ENCODE results near the gene C1orf21.

C1orf21 gene

GRCh38 chr1:184442260-184442659, 55.4 kb downstream of the C1orf21 start:
- TF ChIP-seq CTCF (IDR thresholded peaks at IDR 0.05; ENCODE audit: low read depth, low read length), result no peak
- no peak for DNase-seq (ENCODE audit: extremely low read depth, low read depth)

GRCh38 chr1:184443201-184443600, 56.4 kb downstream of the C1orf21 start:
- DNase-seq (ENCODE audit: extremely low read depth, low read depth), result no peak
- no peak for TF ChIP-seq CTCF (IDR thresholded peaks at IDR 0.05; ENCODE audit: low read depth, low read length)

GRCh38 chr1:184443624-184444023, 56.8 kb downstream of the C1orf21 start:
- no peak for TF ChIP-seq CTCF (IDR thresholded peaks at IDR 0.05; ENCODE audit: low read depth, low read length)
- no peak for DNase-seq (ENCODE audit: extremely low read depth, low read depth)

GRCh38 chr1:184445997-184446396, 59.2 kb downstream of the C1orf21 start:
- no peak for DNase-seq (ENCODE audit: extremely low read depth, low read depth)
- no peak for TF ChIP-seq CTCF (IDR thresholded peaks at IDR 0.05; ENCODE audit: low read depth, low read length)

GRCh38 chr1:184447651-184448185, 60.9 kb downstream of the C1orf21 start:
- no peak for TF ChIP-seq CTCF (IDR thresholded peaks at IDR 0.05; ENCODE audit: low read depth, low read length)
- DNase-seq (ENCODE audit: extremely low read depth, low read depth), result no peak

- no peak for TF ChIP-seq CTCF (IDR thresholded peaks at IDR 0.05; ENCODE audit: low read depth, low read length)
- no peak for DNase-seq (ENCODE audit: extremely low read depth, low read depth)
These were observed 63.1 kb downstream of the C1orf21 start for GRCh38 chr1:184449916-184450315.

- DNase-seq (ENCODE audit: extremely low read depth, low read depth), result no peak
- TF ChIP-seq CTCF (IDR thresholded peaks at IDR 0.05; ENCODE audit: low read depth, low read length), result no peak
These were observed 69.0 kb downstream of the C1orf21 start for GRCh38 chr1:184455786-184456185.
